Cardiac fibroblast (primary cell): ENCODE results near the gene ANKRD31.
"Not testable (repeated sequence)": the region's sequence is repeated elsewhere in the genome, so short reads cannot be mapped to it uniquely, and the experiment has no call there.

ENCODE experiments used
- DNase-seq, 2 donors: peaks; one replicate each; pipeline versions ENCODE4 v3.0.0 to v3.0.0-alpha.2; 2010; ENCODE audit warnings: low read depth in 2 of 2
- H3K4me3 ChIP-seq, 2 donors: replicated peaks in 1 of 2; 1 replicate in 1 of 2; 2 replicates in 1 of 2; pipeline ENCODE4 v1.5.1; 2011; ENCODE audit warnings: low read depth in 2 of 2, low read length in 2 of 2, mild to moderate bottlenecking in 2 of 2, moderate library complexity in 1 of 2
- CTCF ChIP-seq: IDR thresholded peaks from one replicate; pipeline ENCODE4 v1.5.1; 2011; ENCODE audit warnings: low read depth, mild to moderate bottlenecking, low read length, inconsistent platforms

Gene ANKRD31

GRCh38 chr5:75260708-75261107 is 24.0 kb upstream of the ANKRD31 start:
- H3K4me3 ChIP-seq: no peak overlapping the region
- no peak for TF ChIP-seq CTCF
- DNase-seq: no peak

GRCh38 chr5:75250452-75250851 is 13.8 kb upstream of the ANKRD31 start:
- DNase-seq, H3K4me3 ChIP-seq: not testable (repeated sequence)

- no peak overlapping the region for H3K4me3 ChIP-seq
- DNase-seq: no peak
- TF ChIP-seq CTCF: no peak
Measured at GRCh38 chr5:75245023-75245422, 8.3 kb upstream of the ANKRD31 start.

GRCh38 chr5:75243510-75243909 is 6.8 kb upstream of the ANKRD31 start:
- no peak overlapping the region for H3K4me3 ChIP-seq
- no peak for TF ChIP-seq CTCF
- no peak for DNase-seq

- TF ChIP-seq CTCF: no peak
- DNase-seq: no peak
Measured at GRCh38 chr5:75243100-75243499, 6.4 kb upstream of the ANKRD31 start.

GRCh38 chr5:75242067-75242466 is 5.4 kb upstream of the ANKRD31 start:
- no peak for DNase-seq
- TF ChIP-seq CTCF: no peak
- no peak overlapping the region for H3K4me3 ChIP-seq

More at GRCh38 chr5:75243100-75243499, 6.4 kb upstream of the ANKRD31 start:
- H3K4me3 ChIP-seq: no peak overlapping the region

GRCh38 chr5:75239681-75240080 is 3.0 kb upstream of the ANKRD31 start:
- TF ChIP-seq CTCF: no peak

More at GRCh38 chr5:75239681-75240080, 3.0 kb upstream of the ANKRD31 start:
- no peak for DNase-seq
- H3K4me3 ChIP-seq: no peak overlapping the region
